Endothelial cell of umbilical vein (primary cell): Measurements from ENCODE around the gene TCN2. TPM values are rescaled to one million over a fixed set of nuclear protein-coding genes. Genes with fewer than 3 reads are reported as not detected.

Experiments used
- BruUV-seq: library from RNA; stranded (reverse); fragments of 400-500 nt; replicated peaks from 2 replicates; lab custom pipeline; 2021; lab: Mats Ljungman, UMichigan
- CTCF ChIA-PET: fragments of 300-600, 350-600 bp; sonication (Branson Sonifier 250); formaldehyde crosslinking; loops from one replicate; lab custom pipeline; 2021; ENCODE audit warnings: antibody characterized with exemption, inconsistent platforms; lab: Charles Lee
- POLR2A ChIA-PET: fragments of 300-600, 350-600 bp; sonication (Branson Sonifier 250); formaldehyde crosslinking; loops from one replicate; lab custom pipeline; 2021; ENCODE audit warnings: antibody characterized with exemption, inconsistent platforms; lab: Charles Lee
- DNase-seq: peaks from one replicate; pipeline ENCODE4 v3.0.0-alpha.2; 2011; ENCODE audit warnings: low read depth, low spot score
- FAIRE-seq: peaks from 2 replicates; lab custom pipeline; 2011; peaks lifted over from hg19 to GRCh38; lab: Jason Lieb, UNC
- H2AFZ ChIP-seq: 2 replicates; pipeline ENCODE4 v1.6.0; 2012; ENCODE audit warnings: low read depth, low read length, control low read depth, inconsistent platforms
- H3K27ac ChIP-seq: 2 replicates; pipeline ENCODE4 v1.5.1; 2011; ENCODE audit warnings: low read depth, mild to moderate bottlenecking, control low read depth, low read length, moderate library complexity; ENCODE audit not compliant: insufficient read depth
- H3K27me3 ChIP-seq, 2 experiments: 2 replicates each; pipeline versions ENCODE4 v1.6.0 to v1.6.1; 2011; ENCODE audit warnings: low read length in 2 of 2, mixed read lengths in 1 of 2; ENCODE audit not compliant: control insufficient read depth in 2 of 2, insufficient read depth in 2 of 2
- H3K36me3 ChIP-seq, 2 experiments: 2 replicates in 1 of 2; 3 replicates in 1 of 2; pipeline ENCODE4 v1.5.1; 2011; ENCODE audit warnings: low read length in 2 of 2, mild to moderate bottlenecking in 1 of 2, moderate library complexity in 1 of 2; ENCODE audit not compliant: control insufficient read depth in 2 of 2, insufficient read depth in 2 of 2; ENCODE audit errors: extremely low read depth in 1 of 2
- H3K4me1 ChIP-seq: 3 replicates; pipeline ENCODE4 v1.5.1; 2011; ENCODE audit warnings: mild to moderate bottlenecking, low read length; ENCODE audit not compliant: control insufficient read depth, insufficient read depth; ENCODE audit errors: extremely low read depth
- H3K4me2 ChIP-seq: 2 replicates; pipeline ENCODE4 v1.6.1; 2011; ENCODE audit warnings: low read length, control low read depth, mixed read lengths; ENCODE audit not compliant: insufficient read depth
- H3K4me3 ChIP-seq, 3 experiments: fragments of 200-600 bp in 1 of 3; sonication (generic), shearing (Covaris generic) in 1 of 3; replicated peaks in 1 of 3; 2 replicates each; pipeline ENCODE4 v1.5.1; 2011 to 2016; ENCODE audit warnings: control low read depth in 3 of 3, low read length in 3 of 3, mild to moderate bottlenecking in 2 of 3, inconsistent platforms in 1 of 3, low read depth in 1 of 3, moderate library complexity in 1 of 3; ENCODE audit not compliant: insufficient read depth in 1 of 3
- H3K79me2 ChIP-seq: 2 replicates; pipeline ENCODE4 v1.6.0; 2012; ENCODE audit warnings: low read length, inconsistent platforms; ENCODE audit not compliant: control insufficient read depth, insufficient read depth
- H3K9ac ChIP-seq: replicated peaks from 2 replicates; pipeline ENCODE3; 2011; ENCODE audit warnings: low read length, control low read depth; ENCODE audit not compliant: insufficient read depth; ENCODE audit errors: extremely low read depth
- H3K9me1 ChIP-seq: replicated peaks from 3 replicates; pipeline ENCODE4 v1.6.0; 2011; ENCODE audit warnings: mild to moderate bottlenecking, low read length; ENCODE audit not compliant: control insufficient read depth, insufficient read depth; ENCODE audit errors: extremely low read depth
- H3K9me3 ChIP-seq: replicated peaks from 2 replicates; pipeline ENCODE4 v1.5.1; 2012; ENCODE audit warnings: low read length, inconsistent platforms; ENCODE audit not compliant: control insufficient read depth, insufficient read depth
- H4K20me1 ChIP-seq: replicated peaks from 2 replicates; pipeline ENCODE3; 2011; ENCODE audit warnings: mild to moderate bottlenecking, low read length; ENCODE audit not compliant: control insufficient read depth, insufficient read depth; ENCODE audit errors: extremely low read depth
- EZH2 ChIP-seq: IDR thresholded peaks from 2 replicates; pipeline ENCODE4 v1.6.1; 2012; ENCODE audit warnings: borderline replicate concordance, low read depth, mild to moderate bottlenecking, moderate library complexity, low read length, inconsistent platforms; ENCODE audit not compliant: severe bottlenecking
- FOS ChIP-seq: IDR thresholded peaks from 2 replicates; pipeline ENCODE4 v1.6.1; 2011; ENCODE audit warnings: mild to moderate bottlenecking, low read length, moderate library complexity, borderline replicate concordance; ENCODE audit not compliant: insufficient read depth
- GATA2 ChIP-seq: IDR thresholded peaks from 2 replicates; pipeline ENCODE4 v1.7.0; 2011; ENCODE audit warnings: low read depth, mild to moderate bottlenecking, moderate library complexity, mixed read lengths, low read length; ENCODE audit not compliant: insufficient read length, insufficient read depth
- MYC ChIP-seq: IDR thresholded peaks from one replicate; pipeline ENCODE4 v1.6.1; 2011; ENCODE audit warnings: mild to moderate bottlenecking, low read depth, low read length
- POLR2A ChIP-seq: IDR thresholded peaks from 2 replicates; pipeline ENCODE4 v1.6.1; 2012; ENCODE audit warnings: low read depth, mild to moderate bottlenecking, control low read depth, low read length
- POLR2AphosphoS5 ChIP-seq: IDR thresholded peaks from 2 replicates; pipeline ENCODE4 v1.6.1; 2012; ENCODE audit warnings: low read depth, mild to moderate bottlenecking, control low read depth, low read length, moderate library complexity; ENCODE audit not compliant: insufficient read depth
- dilution Hi-C: fragments of 300-500 bp; cut with MboI; formaldehyde crosslinking; loops from one replicate; pipeline ENCODE4 v1.15.0; 2019; ENCODE audit warnings: low sequenced_read_pairs; ENCODE audit not compliant: extremely low pct_ligation_motif_present
- intact Hi-C: fragments of 100-400 bp; cut with micrococcal nuclease; formaldehyde crosslinking; loops from one replicate; pipeline ENCODE4 v1.10.0; 2022
- polyA plus RNA-seq, 4 experiments: library from polyadenylated mRNA; depleted of rRNA in 3 of 4; stranded (reverse) in 3 of 4; unstranded in 1 of 4; fragments of >200 nt; gene quantifications; 2 replicates each; pipeline versions ENCODE4 v1.2.1 to v1.2.3, GENCODE V29; 2011 to 2012; ENCODE audit warnings: missing spikeins in 1 of 4
- total RNA-seq: library from RNA; stranded (reverse); gene quantifications from 2 replicates; pipeline ENCODE4 v1.2.3, GENCODE V29; 2021
- TF ChIP-seq, protein P1 (sequence below), 2 donors: IDR thresholded peaks; 1 replicate in 1 of 2; 2 replicates in 1 of 2; pipeline ENCODE4 v1.5.1; 2011; ENCODE audit warnings: low read length in 2 of 2, mild to moderate bottlenecking in 2 of 2, moderate library complexity in 2 of 2, control low read depth in 1 of 2, inconsistent platforms in 1 of 2, low read depth in 1 of 2; ENCODE audit not compliant: insufficient read depth in 1 of 2; ENCODE audit errors: extremely low read depth in 1 of 2

TCN2 gene
- total and polyA plus RNA-seq, 2 donors (not counting 3 experiments of a cell fraction or from before 2014, with no cell fraction given), result 80.6 to 188 TPM

DNA sequence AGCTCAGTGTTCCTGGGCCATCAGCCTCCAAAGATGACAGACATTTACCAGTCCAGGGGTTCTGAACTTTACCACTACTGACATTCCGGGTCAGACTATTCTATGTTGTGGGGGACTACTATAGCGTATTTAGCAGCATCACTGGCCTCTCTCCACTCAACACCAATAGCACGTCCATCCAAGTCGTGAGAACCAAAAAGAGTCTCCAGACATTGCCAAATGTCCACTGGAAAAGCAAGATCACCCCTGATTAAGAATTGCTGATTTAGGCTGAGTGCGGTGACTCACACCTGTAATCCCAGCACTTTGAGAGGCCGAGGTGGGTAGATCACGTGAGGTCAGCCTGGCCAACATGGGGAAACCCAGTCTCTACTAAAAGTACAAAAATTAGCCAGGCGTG is 20.6 kb upstream of the TCN2 start:
- ChIA-PET CTCF (interaction anchor here (1.4 kb wide), 1 partner anchor 16 kb away, joined by 5 read pairs; no protein-coding TSS in a partner anchor), POLR2A (no interaction called here)
- Histone ChIP-seq H3K9ac (no peak overlapping the region), H3K4me3 (no peak overlapping the region), H3K79me2 (peaks cover 24% of the 10 kb centered on the region), H3K36me3 (peaks cover 20 to 46% of the 10 kb centered on the region in 2 experiments), H3K4me2 (no peak overlapping the region), H3K4me1 (peaks cover 26% of the 10 kb centered on the region), H3K27ac (no peak overlapping the region), H3K9me1 (no peaks in the 10 kb centered on the region), H3K9me3 (no peaks in the 10 kb centered on the region), H3K27me3 (no peaks in the 10 kb centered on the region), H4K20me1 (no peaks in the 10 kb centered on the region), H2AFZ (no peak overlapping the region)
- no TSS peak for BruUV-seq
- FAIRE-seq (no peak), DNase-seq (no peak)
- intact Hi-C loops, result no loop called here
- dilution Hi-C loops, result no loop called here
- no peak for TF ChIP-seq GATA2
- no peak for TF ChIP-seq EZH2
- no peak for TF ChIP-seq POLR2AphosphoS5
- TF ChIP-seq FOS, result no peak
- TF ChIP-seq, protein P1, sequence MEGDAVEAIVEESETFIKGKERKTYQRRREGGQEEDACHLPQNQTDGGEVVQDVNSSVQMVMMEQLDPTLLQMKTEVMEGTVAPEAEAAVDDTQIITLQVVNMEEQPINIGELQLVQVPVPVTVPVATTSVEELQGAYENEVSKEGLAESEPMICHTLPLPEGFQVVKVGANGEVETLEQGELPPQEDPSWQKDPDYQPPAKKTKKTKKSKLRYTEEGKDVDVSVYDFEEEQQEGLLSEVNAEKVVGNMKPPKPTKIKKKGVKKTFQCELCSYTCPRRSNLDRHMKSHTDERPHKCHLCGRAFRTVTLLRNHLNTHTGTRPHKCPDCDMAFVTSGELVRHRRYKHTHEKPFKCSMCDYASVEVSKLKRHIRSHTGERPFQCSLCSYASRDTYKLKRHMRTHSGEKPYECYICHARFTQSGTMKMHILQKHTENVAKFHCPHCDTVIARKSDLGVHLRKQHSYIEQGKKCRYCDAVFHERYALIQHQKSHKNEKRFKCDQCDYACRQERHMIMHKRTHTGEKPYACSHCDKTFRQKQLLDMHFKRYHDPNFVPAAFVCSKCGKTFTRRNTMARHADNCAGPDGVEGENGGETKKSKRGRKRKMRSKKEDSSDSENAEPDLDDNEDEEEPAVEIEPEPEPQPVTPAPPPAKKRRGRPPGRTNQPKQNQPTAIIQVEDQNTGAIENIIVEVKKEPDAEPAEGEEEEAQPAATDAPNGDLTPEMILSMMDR (IDR thresholded peaks at IDR 0.05; ENCODE audit: extremely low read depth in 1 of 2, insufficient read depth in 1 of 2, low read depth in 1 of 2, low read length in 2 of 2), result no peak
- TF ChIP-seq POLR2A, result no peak
- no peak for TF ChIP-seq MYC
